Keratinocyte (primary cell): ENCODE measurements around the gene SPAG16. TPM values are rescaled to one million over a fixed set of nuclear protein-coding genes. Genes with fewer than 3 reads are reported as not detected.

ENCODE experiments used
- DNase-seq: peaks from one replicate; pipeline ENCODE4 v3.0.0-alpha.2; 2011; ENCODE audit warnings: low read depth, missing footprints, low spot score
- FAIRE-seq: peaks from 2 replicates; lab custom pipeline; 2011; peaks lifted over from hg19 to GRCh38; lab: Jason Lieb, UNC
- H2AFZ ChIP-seq: 2 replicates; pipeline ENCODE4 v1.6.0; 2012; ENCODE audit warnings: low read length, control low read depth, inconsistent platforms; ENCODE audit not compliant: control insufficient read depth
- H3K27ac ChIP-seq: 2 replicates; pipeline ENCODE4 v1.5.1; 2011; ENCODE audit warnings: low read length; ENCODE audit not compliant: control insufficient read depth, insufficient read depth
- H3K27me3 ChIP-seq: 3 replicates; pipeline ENCODE4 v1.6.0; 2011; ENCODE audit warnings: low read length; ENCODE audit not compliant: control insufficient read depth, insufficient read depth; ENCODE audit errors: extremely low read depth
- H3K36me3 ChIP-seq, 2 experiments: 2 replicates in 1 of 2; 3 replicates in 1 of 2; pipeline ENCODE4 v1.5.1; 2011; ENCODE audit warnings: low read length in 2 of 2, mild to moderate bottlenecking in 1 of 2; ENCODE audit not compliant: control insufficient read depth in 2 of 2, insufficient read depth in 2 of 2; ENCODE audit errors: extremely low read depth in 1 of 2
- H3K4me1 ChIP-seq: 3 replicates; pipeline ENCODE4 v1.5.1; 2011; ENCODE audit warnings: low read length; ENCODE audit not compliant: control insufficient read depth, insufficient read depth; ENCODE audit errors: extremely low read depth
- H3K4me2 ChIP-seq: 3 replicates; pipeline ENCODE4 v1.6.0; 2011; ENCODE audit warnings: low read depth, low read length; ENCODE audit not compliant: control insufficient read depth, insufficient read depth; ENCODE audit errors: extremely low read depth
- H3K4me3 ChIP-seq, 3 experiments: fragments of 200-600 bp in 1 of 3; sonication (generic) in 1 of 3; 2 replicates in 2 of 3; 3 replicates in 1 of 3; pipeline ENCODE4 v1.5.1; 2011 to 2016; ENCODE audit warnings: low read length in 3 of 3, mild to moderate bottlenecking in 3 of 3, control low read depth in 2 of 3, inconsistent platforms in 1 of 3, low read depth in 1 of 3, mixed read lengths in 1 of 3, mixed run types in 1 of 3, moderate library complexity in 1 of 3; ENCODE audit not compliant: control insufficient read depth in 2 of 3, insufficient read depth in 2 of 3; ENCODE audit errors: extremely low read depth in 1 of 3
- H3K79me2 ChIP-seq: 2 replicates; pipeline ENCODE4 v1.6.0; 2012; ENCODE audit warnings: low read length; ENCODE audit not compliant: control insufficient read depth, insufficient read depth
- H3K9ac ChIP-seq: 3 replicates; pipeline ENCODE4 v1.6.0; 2011; ENCODE audit warnings: low read length; ENCODE audit not compliant: control insufficient read depth, insufficient read depth; ENCODE audit errors: extremely low read depth
- H3K9me1 ChIP-seq: 3 replicates; pipeline ENCODE4 v1.6.0; 2011; ENCODE audit warnings: low read length; ENCODE audit not compliant: control insufficient read depth, insufficient read depth; ENCODE audit errors: extremely low read depth
- H3K9me3 ChIP-seq: 2 replicates; pipeline ENCODE4 v1.5.1; 2012; ENCODE audit warnings: low read depth, low read length; ENCODE audit not compliant: control insufficient read depth
- H4K20me1 ChIP-seq: 3 replicates; pipeline ENCODE4 v1.6.0; 2011; ENCODE audit warnings: low read length; ENCODE audit not compliant: control insufficient read depth, insufficient read depth; ENCODE audit errors: extremely low read depth
- CTCF ChIP-seq, 3 experiments: IDR thresholded peaks in 1 of 3; conservative IDR thresholded peaks in 1 of 3; optimal IDR thresholded peaks in 1 of 3; 2 replicates in 2 of 3; 3 replicates in 1 of 3; pipeline versions ENCODE3 to v1.5.1; 2011; ENCODE audit warnings: low read length in 3 of 3, mild to moderate bottlenecking in 3 of 3, moderate library complexity in 2 of 3, control low read depth in 1 of 3, inconsistent platforms in 1 of 3; ENCODE audit not compliant: insufficient read depth in 2 of 3; ENCODE audit errors: extremely low read depth in 1 of 3
- EZH2 ChIP-seq: IDR thresholded peaks from one replicate; pipeline ENCODE4 v1.6.1; 2012; ENCODE audit warnings: inconsistent platforms, mild to moderate bottlenecking, low read length, moderate library complexity
- dilution Hi-C: fragments of 300-500 bp; cut with MboI; formaldehyde crosslinking; loops from one replicate; pipeline ENCODE4 v1.7.0; 2020; ENCODE audit warnings: low sequenced_read_pairs; ENCODE audit not compliant: extremely low pct_ligation_motif_present
- polyA plus RNA-seq, 5 experiments: library from polyadenylated mRNA; depleted of rRNA in 3 of 5; stranded (reverse) in 3 of 5; stranded (forward) in 1 of 5; unstranded in 1 of 5; fragments of >200 nt; gene quantifications; 1 replicate in 1 of 5; 2 replicates in 3 of 5; 3 replicates in 1 of 5; pipeline versions ENCODE4 v1.2.1 to v1.2.3, GENCODE V29; 2011 to 2012; ENCODE audit warnings: missing spikeins in 2 of 5, low read depth in 1 of 5, low replicate concordance in 1 of 5

SPAG16 gene
- polyA plus RNA-seq, 1 donor (not counting 4 experiments of a cell fraction or from before 2014, with no cell fraction given), result 19.6 TPM

- FAIRE-seq (no peak), DNase-seq (no peak)
- no peak overlapping the region for H3K9ac ChIP-seq
- H3K4me1 ChIP-seq, result peaks cover 15% of the 10 kb centered on the region
- H3K36me3 ChIP-seq, result no peaks in the 10 kb centered on the region
- no peaks in the 10 kb centered on the region for H3K9me1 ChIP-seq
- no peak overlapping the region for H3K4me2 ChIP-seq
- no peaks in the 10 kb centered on the region for H3K79me2 ChIP-seq
- H3K9me3 ChIP-seq, result no peaks in the 10 kb centered on the region
- H4K20me1 ChIP-seq, result no peaks in the 10 kb centered on the region
- H3K4me3 ChIP-seq, result no peak overlapping the region
- no peak overlapping the region for H2AFZ ChIP-seq
- no peaks in the 10 kb centered on the region for H3K27me3 ChIP-seq
- no peak overlapping the region for H3K27ac ChIP-seq
- dilution Hi-C loops, result no loop called here
- TF ChIP-seq EZH2 (no peak), CTCF (optimal IDR thresholded peaks at IDR 0.05 in 1 of 3, IDR thresholded peaks at IDR 0.05 in 1 of 3, conservative IDR thresholded peaks at IDR 0.05 in 1 of 3; ENCODE audit: extremely low read depth in 1 of 3, insufficient read depth in 2 of 3, low read length in 3 of 3) (no peak)
These were observed 48.5 kb upstream of the SPAG16 start for GRCh38 chr2:213235741-213236140.

DNA sequence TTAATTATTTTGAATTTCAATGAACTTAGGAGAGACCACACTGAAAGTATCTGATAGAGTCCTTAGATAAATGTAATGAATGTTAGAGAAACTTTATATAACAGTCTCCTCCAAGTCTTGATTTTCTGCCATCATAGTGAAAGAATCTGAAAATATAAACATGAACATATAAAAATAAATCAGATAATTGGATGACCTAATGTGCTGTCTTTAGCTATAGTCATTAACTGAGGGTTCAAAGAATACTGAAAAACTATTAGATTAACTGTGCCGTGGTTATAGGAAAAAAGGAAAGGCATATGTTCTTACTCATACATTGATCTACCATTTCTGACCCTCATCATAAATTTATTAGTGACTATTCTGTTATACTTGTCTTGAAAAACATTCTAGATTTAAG lies 47.0 kb upstream of the SPAG16 start:
- Histone ChIP-seq H3K4me3 (no peak overlapping the region), H3K9me3 (no peaks in the 10 kb centered on the region), H3K27ac (no peak overlapping the region), H3K4me2 (no peak overlapping the region), H3K27me3 (no peaks in the 10 kb centered on the region), H3K36me3 (no peaks in the 10 kb centered on the region), H3K79me2 (no peaks in the 10 kb centered on the region), H3K9ac (no peak overlapping the region), H2AFZ (no peak overlapping the region), H4K20me1 (no peaks in the 10 kb centered on the region), H3K9me1 (no peaks in the 10 kb centered on the region), H3K4me1 (peaks cover 15% of the 10 kb centered on the region)
- DNase-seq, result no peak
- no peak for FAIRE-seq
- TF ChIP-seq EZH2 (no peak), CTCF (optimal IDR thresholded peaks at IDR 0.05 in 1 of 3, IDR thresholded peaks at IDR 0.05 in 1 of 3, conservative IDR thresholded peaks at IDR 0.05 in 1 of 3; ENCODE audit: extremely low read depth in 1 of 3, insufficient read depth in 2 of 3, low read length in 3 of 3) (no peak)
- dilution Hi-C loops, result no loop called here
